GM21526 (cell line): ENCODE results near the gene EPHX1.
"Not testable (repeated sequence)": the region's sequence is repeated elsewhere in the genome, so short reads cannot be mapped to it uniquely, and the experiment has no call there.

ENCODE experiments used
- ATAC-seq: cut with Tn5 transposase; IDR thresholded peaks from one replicate; pipeline ENCODE4 v1.9.1; 2021; ENCODE audit warnings: moderate library complexity; ENCODE audit not compliant: unreplicated experiment, low FRiP score

EPHX1 gene

GRCh38 chr1:225879521-225880221 lies 69.7 kb downstream of the EPHX1 start:
- no peak for ATAC-seq

- no peak for ATAC-seq
Measured at GRCh38 chr1:225880222-225880588, 70.3 kb downstream of the EPHX1 start.

GRCh38 chr1:225880636-225881035 lies 70.7 kb downstream of the EPHX1 start:
- no peak for ATAC-seq

- no peak for ATAC-seq
Measured at GRCh38 chr1:225881081-225881958, 71.4 kb downstream of the EPHX1 start.

- ATAC-seq, result peak; percentile 72
Measured at GRCh38 chr1:225881959-225882693, 72.2 kb downstream of the EPHX1 start, which contains the start of gene TMEM63A. Gene TMEM63A, minus strand, starts transcription at chr1:225882380. Its CDS starts 4,800 bp downstream, at chr1:225877580.

- peak; percentile 30 for ATAC-seq
Measured at GRCh38 chr1:225882694-225883615, 73.0 kb downstream of the EPHX1 start.

GRCh38 chr1:225883616-225884265 lies 73.8 kb downstream of the EPHX1 start:
- ATAC-seq, result no peak

- ATAC-seq, result no peak
Measured at GRCh38 chr1:225885336-225885735, 75.4 kb downstream of the EPHX1 start.

GRCh38 chr1:225886159-225887029 lies 76.5 kb downstream of the EPHX1 start:
- ATAC-seq, result no peak

GRCh38 chr1:225887030-225887314 lies 77.0 kb downstream of the EPHX1 start:
- no peak for ATAC-seq

GRCh38 chr1:225887554-225888288 lies 77.8 kb downstream of the EPHX1 start:
- not testable (repeated sequence) for ATAC-seq

- no peak for ATAC-seq
Measured at GRCh38 chr1:225888289-225888897, 78.5 kb downstream of the EPHX1 start.

GRCh38 chr1:225888898-225889601 lies 79.1 kb downstream of the EPHX1 start, which contains the start of gene LEFTY1:
Gene LEFTY1, minus strand, starts transcription at chr1:225889146. Its CDS starts 80 bp downstream, at chr1:225889066.
- no peak for ATAC-seq

GRCh38 chr1:225889743-225890142 lies 79.8 kb downstream of the EPHX1 start:
- no peak for ATAC-seq

- no peak for ATAC-seq
Measured at GRCh38 chr1:225890346-225891228, 80.7 kb downstream of the EPHX1 start.
